ENCODE measurements around the gene FAM9C.

- TF ChIP-seq POLR2A (IDR thresholded peaks at IDR 0.05; ENCODE audit: low read depth, low read length) (no peak), CTCF (IDR thresholded peaks at IDR 0.05; ENCODE audit: extremely low read depth in 1 of 2, insufficient read depth in 1 of 2, low read depth in 1 of 2, low read length in 2 of 2) (no peak), FOS (IDR thresholded peaks at IDR 0.05; ENCODE audit: borderline replicate concordance, insufficient read depth, low read length) (no peak), EZH2 (IDR thresholded peaks at IDR 0.05; ENCODE audit: borderline replicate concordance, low read depth, low read length, severe bottlenecking) (no peak), MYC (IDR thresholded peaks at IDR 0.05; ENCODE audit: low read depth, low read length) (no peak), POLR2AphosphoS5 (IDR thresholded peaks at IDR 0.05; ENCODE audit: insufficient read depth, low read depth, low read length) (no peak)
- TF ChIP-seq, protein P1, sequence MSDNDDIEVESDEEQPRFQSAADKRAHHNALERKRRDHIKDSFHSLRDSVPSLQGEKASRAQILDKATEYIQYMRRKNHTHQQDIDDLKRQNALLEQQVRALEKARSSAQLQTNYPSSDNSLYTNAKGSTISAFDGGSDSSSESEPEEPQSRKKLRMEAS (IDR thresholded peaks at IDR 0.05; ENCODE audit: insufficient read depth, insufficient read length): no peak
These were observed 36.8 kb downstream of the FAM9C start for GRCh38 chrX:13007519-13008188.

All from endothelial cell of umbilical vein (primary cell).